ENCODE measurements around the gene SLC2A13.

Gene SLC2A13

GRCh38 chr12:39990122-39991101 is 115.5 kb downstream of the SLC2A13 start:
- peak; percentile 61 to 69 for DNase-seq

GRCh38 chr12:39989501-39989900 is 116.4 kb downstream of the SLC2A13 start:
- no peak for DNase-seq

GRCh38 chr12:39988574-39988973 is 117.3 kb downstream of the SLC2A13 start:
- DNase-seq = no peak

- DNase-seq = no peak
These were observed 119.2 kb downstream of the SLC2A13 start for GRCh38 chr12:39986674-39987073.

- DNase-seq = no peak
These were observed 121.2 kb downstream of the SLC2A13 start for GRCh38 chr12:39984670-39985069.

- DNase-seq = no peak
These were observed 130.4 kb downstream of the SLC2A13 start for GRCh38 chr12:39975374-39975918.

GRCh38 chr12:39972119-39972518 is 133.8 kb downstream of the SLC2A13 start:
- no peak for DNase-seq

- no peak for DNase-seq
These were observed 134.5 kb downstream of the SLC2A13 start for GRCh38 chr12:39971348-39971747.

- DNase-seq = no peak
These were observed 139.2 kb downstream of the SLC2A13 start for GRCh38 chr12:39966721-39967120.

- no peak for DNase-seq
These were observed 139.6 kb downstream of the SLC2A13 start for GRCh38 chr12:39966256-39966655.

GRCh38 chr12:39959467-39959866 is 146.4 kb downstream of the SLC2A13 start:
- no peak for DNase-seq

- DNase-seq = no peak
These were observed 146.8 kb downstream of the SLC2A13 start for GRCh38 chr12:39959031-39959430.

GRCh38 chr12:39958377-39958776 is 147.5 kb downstream of the SLC2A13 start:
- DNase-seq = peak in 1 of 2 experiments; percentile 18

- DNase-seq = no peak
These were observed 149.2 kb downstream of the SLC2A13 start for GRCh38 chr12:39956725-39957124.

- no peak for DNase-seq
These were observed 159.3 kb downstream of the SLC2A13 start for GRCh38 chr12:39946361-39947280.

GRCh38 chr12:39937119-39937518 is 168.8 kb downstream of the SLC2A13 start:
- DNase-seq = no peak

GRCh38 chr12:39935839-39936238 is 170.0 kb downstream of the SLC2A13 start:
- no peak for DNase-seq

GRCh38 chr12:39935275-39935674 is 170.6 kb downstream of the SLC2A13 start:
- no peak for DNase-seq

- no peak for DNase-seq
These were observed 174.0 kb downstream of the SLC2A13 start for GRCh38 chr12:39931857-39932256.

- DNase-seq = no peak
These were observed 174.7 kb downstream of the SLC2A13 start for GRCh38 chr12:39931231-39931630.

- no peak for DNase-seq
These were observed 175.8 kb downstream of the SLC2A13 start for GRCh38 chr12:39930101-39930500.

- DNase-seq = no peak
These were observed 177.5 kb downstream of the SLC2A13 start for GRCh38 chr12:39928181-39928899.
